Measurements from ENCODE around the gene CEP85. TPM values are rescaled to one million over a fixed set of nuclear protein-coding genes. Genes with fewer than 3 reads are reported as not detected.

The CEP85 gene
- total RNA-seq, 1 donor from 2014 or later, result 10.2 TPM

- H3K4me1 ChIP-seq, result peaks cover 41% of the 10 kb centered on the region
These were observed 83.1 kb downstream of the CEP85 start for GRCh38 chr1:26317146-26317545.

GRCh38 chr1:26317612-26318337, 83.8 kb downstream of the CEP85 start, which contains the start of gene CD52:
Gene CD52 (plus strand): TSS chr1:26317958. CDS start chr1:26318018, 60 bp downstream.
- intact Hi-C loops (cut with DNase I), result no loop called here
- peak within 1 kb of the TSS; percentile 58 for H3K4me3 ChIP-seq
- no peaks in the 10 kb centered on the region for H3K27me3 ChIP-seq (ENCODE audit: low read depth)
- peaks cover 41% of the 10 kb centered on the region for H3K4me1 ChIP-seq
- H3K9me3 ChIP-seq, result no peaks in the 10 kb centered on the region
- ATAC-seq (peak; percentile 27 to 29), DNase-seq (no peak)
- peaks cover 8% of the 10 kb centered on the region for H3K36me3 ChIP-seq
- peak within 1 kb of the TSS; percentile 71 for H3K27ac ChIP-seq
- TF ChIP-seq CTCF (IDR thresholded peaks at IDR 0.05), result no peak

More at GRCh38 chr1:26317146-26317545, 83.1 kb downstream of the CEP85 start:
- peak overlapping the region; percentile 58 for H3K4me3 ChIP-seq
- ATAC-seq (no peak), DNase-seq (no peak)
- H3K36me3 ChIP-seq, result peaks cover 8% of the 10 kb centered on the region
- H3K9me3 ChIP-seq, result no peaks in the 10 kb centered on the region
- TF ChIP-seq CTCF (IDR thresholded peaks at IDR 0.05), result no peak
- intact Hi-C loops (cut with DNase I), result no loop called here
- peak overlapping the region; percentile 71 for H3K27ac ChIP-seq
- H3K27me3 ChIP-seq (ENCODE audit: low read depth), result no peaks in the 10 kb centered on the region

- H3K4me1 ChIP-seq, result peaks cover 41% of the 10 kb centered on the region
- DNase-seq, result peak; percentile 72
- peak overlapping the region; percentile 58 for H3K4me3 ChIP-seq
- H3K9me3 ChIP-seq, result no peaks in the 10 kb centered on the region
- intact Hi-C loops (cut with DNase I), result no loop called here
- ATAC-seq, result peak; percentile 40 to 59
- no peak for TF ChIP-seq CTCF (IDR thresholded peaks at IDR 0.05)
- peaks cover 11% of the 10 kb centered on the region for H3K36me3 ChIP-seq
- H3K27ac ChIP-seq, result peak overlapping the region; percentile 71
- no peaks in the 10 kb centered on the region for H3K27me3 ChIP-seq (ENCODE audit: low read depth)
These were observed 84.5 kb downstream of the CEP85 start for GRCh38 chr1:26318338-26319064.

- peak overlapping the region; percentile 21 for H3K27ac ChIP-seq
- DNase-seq (no peak), ATAC-seq (peak in 1 of 2 donors; percentile 3)
- no peaks in the 10 kb centered on the region for H3K9me3 ChIP-seq
- intact Hi-C loops (cut with DNase I), result no loop called here
- peaks cover 20% of the 10 kb centered on the region for H3K4me1 ChIP-seq
- no peak for TF ChIP-seq CTCF (IDR thresholded peaks at IDR 0.05)
- no peaks in the 10 kb centered on the region for H3K27me3 ChIP-seq (ENCODE audit: low read depth)
- H3K4me3 ChIP-seq, result peak overlapping the region; percentile 9
- H3K36me3 ChIP-seq, result peaks cover 18% of the 10 kb centered on the region
These were observed 86.9 kb downstream of the CEP85 start for GRCh38 chr1:26320896-26321295.

GRCh38 chr1:26321315-26322041, 87.5 kb downstream of the CEP85 start:
- peak; percentile 86 to 92 for ATAC-seq
- peaks cover 18% of the 10 kb centered on the region for H3K36me3 ChIP-seq
- no peaks in the 10 kb centered on the region for H3K9me3 ChIP-seq
- peaks cover 16% of the 10 kb centered on the region for H3K4me1 ChIP-seq
- peak overlapping the region; percentile 21 for H3K27ac ChIP-seq
- H3K4me3 ChIP-seq, result peak overlapping the region; percentile 9
- peak; percentile 93 for DNase-seq
- peak; percentile 91 for TF ChIP-seq CTCF (IDR thresholded peaks at IDR 0.05)
- no peaks in the 10 kb centered on the region for H3K27me3 ChIP-seq (ENCODE audit: low read depth)
- intact Hi-C loops (cut with DNase I), result no loop called here

Measured in lower lobe of right lung (tissue), 2 donors.